Cardiac fibroblast (primary cell): ENCODE data around the gene ACTA2.

Source experiments
- DNase-seq, 2 donors: peaks; one replicate each; pipeline versions ENCODE4 v3.0.0 to v3.0.0-alpha.2; 2010; ENCODE audit warnings: low read depth in 2 of 2
- H3K4me3 ChIP-seq, 2 donors: replicated peaks in 1 of 2; 1 replicate in 1 of 2; 2 replicates in 1 of 2; pipeline ENCODE4 v1.5.1; 2011; ENCODE audit warnings: low read depth in 2 of 2, low read length in 2 of 2, mild to moderate bottlenecking in 2 of 2, moderate library complexity in 1 of 2
- TF ChIP-seq, protein P1 (sequence below): IDR thresholded peaks from one replicate; pipeline ENCODE4 v1.5.1; 2011; ENCODE audit warnings: low read depth, mild to moderate bottlenecking, low read length, inconsistent platforms

The ACTA2 gene

GRCh38 chr10:88926566-88927415 lies 25.8 kb downstream of the ACTA2 start:
- TF ChIP-seq, protein P1, sequence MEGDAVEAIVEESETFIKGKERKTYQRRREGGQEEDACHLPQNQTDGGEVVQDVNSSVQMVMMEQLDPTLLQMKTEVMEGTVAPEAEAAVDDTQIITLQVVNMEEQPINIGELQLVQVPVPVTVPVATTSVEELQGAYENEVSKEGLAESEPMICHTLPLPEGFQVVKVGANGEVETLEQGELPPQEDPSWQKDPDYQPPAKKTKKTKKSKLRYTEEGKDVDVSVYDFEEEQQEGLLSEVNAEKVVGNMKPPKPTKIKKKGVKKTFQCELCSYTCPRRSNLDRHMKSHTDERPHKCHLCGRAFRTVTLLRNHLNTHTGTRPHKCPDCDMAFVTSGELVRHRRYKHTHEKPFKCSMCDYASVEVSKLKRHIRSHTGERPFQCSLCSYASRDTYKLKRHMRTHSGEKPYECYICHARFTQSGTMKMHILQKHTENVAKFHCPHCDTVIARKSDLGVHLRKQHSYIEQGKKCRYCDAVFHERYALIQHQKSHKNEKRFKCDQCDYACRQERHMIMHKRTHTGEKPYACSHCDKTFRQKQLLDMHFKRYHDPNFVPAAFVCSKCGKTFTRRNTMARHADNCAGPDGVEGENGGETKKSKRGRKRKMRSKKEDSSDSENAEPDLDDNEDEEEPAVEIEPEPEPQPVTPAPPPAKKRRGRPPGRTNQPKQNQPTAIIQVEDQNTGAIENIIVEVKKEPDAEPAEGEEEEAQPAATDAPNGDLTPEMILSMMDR: no peak
- DNase-seq: peak; percentile 94 to 95
- no peak overlapping the region for H3K4me3 ChIP-seq

DNA sequence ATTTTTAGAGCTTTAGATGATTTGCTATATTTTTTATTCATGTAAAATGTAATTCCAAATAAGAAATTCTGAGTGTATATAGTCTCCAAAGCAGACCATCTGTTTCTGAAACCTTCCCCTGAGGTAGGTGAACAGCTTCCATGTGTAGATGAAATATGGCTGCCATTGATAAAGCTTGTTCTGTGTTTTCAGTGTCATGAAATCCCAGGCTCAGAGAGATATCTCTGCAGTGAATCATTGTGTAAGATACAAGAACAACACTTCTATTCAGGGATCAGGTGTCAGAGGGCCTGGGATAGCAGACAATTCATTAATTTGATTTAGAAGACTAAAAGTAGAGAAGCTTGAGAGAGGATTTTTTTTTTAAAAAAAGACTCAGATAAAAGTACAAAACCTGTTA lies 29.1 kb downstream of the ACTA2 start:
- TF ChIP-seq, protein P1: no peak
- DNase-seq: peak in 1 of 2 donors; percentile 20

GRCh38 chr10:88922041-88922440 lies 30.5 kb downstream of the ACTA2 start:
- DNase-seq: no peak
- no peak overlapping the region for H3K4me3 ChIP-seq
- TF ChIP-seq, protein P1: no peak

More for the DNA sequence above, 29.1 kb downstream of the ACTA2 start:
- H3K4me3 ChIP-seq: no peak overlapping the region

- TF ChIP-seq, protein P1: no peak
- H3K4me3 ChIP-seq: no peak overlapping the region
- DNase-seq: no peak
These were observed 31.5 kb downstream of the ACTA2 start for GRCh38 chr10:88920986-88921593.

DNA sequence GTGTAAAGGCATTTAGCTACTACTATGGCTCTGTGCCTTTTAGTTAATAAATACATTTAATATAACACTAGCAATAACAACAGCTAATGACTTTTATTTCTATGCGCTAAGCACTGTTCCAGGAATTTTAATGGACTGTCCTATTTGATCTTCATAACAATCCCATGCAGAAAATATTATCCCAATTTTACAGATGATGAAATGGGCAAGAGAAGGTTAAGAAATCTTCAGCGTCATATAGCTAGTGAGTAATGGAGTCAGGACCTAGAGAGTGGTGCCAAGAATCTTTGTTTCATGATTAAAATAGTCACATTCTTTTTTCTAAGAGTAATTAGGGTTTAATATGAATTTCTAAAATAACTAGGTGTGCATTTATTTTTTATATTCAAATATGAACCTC lies 32.4 kb downstream of the ACTA2 start:
- H3K4me3 ChIP-seq: no peak overlapping the region
- TF ChIP-seq, protein P1: no peak
- DNase-seq: peak; percentile 52 to 63

- H3K4me3 ChIP-seq: no peak overlapping the region
- TF ChIP-seq, protein P1: no peak
- no peak for DNase-seq
These were observed 33.5 kb downstream of the ACTA2 start for GRCh38 chr10:88919041-88919440.
